H9 (cell line): ENCODE results near the gene CASP4. TPM values are rescaled to one million over a fixed set of nuclear protein-coding genes. Genes with fewer than 3 reads are reported as not detected.

Source experiments
- DNase-seq: peaks from one replicate; pipeline ENCODE4 v3.0.0-alpha.2; 2017
- H2AFZ ChIP-seq: one replicate; pipeline ENCODE4 v1.6.1; 2013; ENCODE audit warnings: mild to moderate bottlenecking, low read length, control low read depth, moderate library complexity
- H2AK5ac ChIP-seq: 2 replicates; pipeline ENCODE4 v1.6.1; 2013; ENCODE audit warnings: low read length, control low read depth, mixed read lengths; ENCODE audit not compliant: insufficient read length
- H2BK120ac ChIP-seq: one replicate; pipeline ENCODE4 v1.6.1; 2013; ENCODE audit warnings: low read depth, mild to moderate bottlenecking, low read length, control low read depth, inconsistent platforms; ENCODE audit not compliant: poor library complexity, severe bottlenecking
- H2BK12ac ChIP-seq: 2 replicates; pipeline ENCODE4 v1.6.1; 2013; ENCODE audit warnings: low read length, control low read depth, mixed read lengths, low read depth; ENCODE audit not compliant: insufficient read length
- H2BK15ac ChIP-seq: 2 replicates; pipeline ENCODE4 v1.6.1; 2013; ENCODE audit warnings: low read depth, low read length, control low read depth
- H2BK20ac ChIP-seq: one replicate; pipeline ENCODE4 v1.6.1; 2013; ENCODE audit warnings: low read depth, mild to moderate bottlenecking, low read length, control low read depth, inconsistent platforms; ENCODE audit not compliant: poor library complexity, severe bottlenecking
- H2BK5ac ChIP-seq: 2 replicates; pipeline ENCODE4 v1.6.1; 2013; ENCODE audit warnings: low read length, control low read depth, mixed read lengths; ENCODE audit not compliant: insufficient read length
- H3K14ac ChIP-seq: 2 replicates; pipeline ENCODE4 v1.6.1; 2013; ENCODE audit warnings: low read length, control low read depth; ENCODE audit not compliant: insufficient read depth
- H3K18ac ChIP-seq: 2 replicates; pipeline ENCODE4 v1.6.1; 2013; ENCODE audit warnings: low read depth, mild to moderate bottlenecking, mixed read lengths, low read length, control low read depth; ENCODE audit not compliant: insufficient read length
- H3K23ac ChIP-seq: 2 replicates; pipeline ENCODE4 v1.6.1; 2013; ENCODE audit warnings: low read length, control low read depth, mixed read lengths, low read depth; ENCODE audit not compliant: insufficient read length
- H3K23me2 ChIP-seq: 2 replicates; pipeline ENCODE4 v1.6.1; 2013; ENCODE audit warnings: low read depth, mild to moderate bottlenecking, mixed read lengths, low read length, control low read depth; ENCODE audit not compliant: insufficient read length, poor library complexity, severe bottlenecking
- H3K27ac ChIP-seq: 2 replicates; pipeline ENCODE4 v1.5.1; 2013; ENCODE audit warnings: low read length, control low read depth, mixed read lengths, low read depth; ENCODE audit not compliant: insufficient read length
- H3K27me3 ChIP-seq: 2 replicates; pipeline ENCODE4 v1.6.1; 2013; ENCODE audit warnings: low read length, control low read depth, inconsistent platforms; ENCODE audit not compliant: insufficient read depth
- H3K4ac ChIP-seq: 2 replicates; pipeline ENCODE4 v1.6.1; 2013; ENCODE audit warnings: low read depth, mild to moderate bottlenecking, control low read depth, inconsistent platforms, low read length, moderate library complexity
- H3K4me1 ChIP-seq: 2 replicates; pipeline ENCODE4 v1.6.1; 2013; ENCODE audit warnings: low read length, control low read depth, inconsistent platforms; ENCODE audit not compliant: insufficient read depth
- H3K4me2 ChIP-seq: 2 replicates; pipeline ENCODE4 v1.6.1; 2013; ENCODE audit warnings: low read length, control low read depth, mixed read lengths; ENCODE audit not compliant: insufficient read length, insufficient read depth
- H3K56ac ChIP-seq: 2 replicates; pipeline ENCODE4 v1.6.1; 2013; ENCODE audit warnings: low read depth, mild to moderate bottlenecking, mixed read lengths, low read length, control low read depth; ENCODE audit not compliant: insufficient read length
- H3K79me1 ChIP-seq: 2 replicates; pipeline ENCODE4 v1.6.1; 2013; ENCODE audit warnings: low read depth, mild to moderate bottlenecking, moderate library complexity, low read length, control low read depth, inconsistent platforms; ENCODE audit not compliant: insufficient read depth, poor library complexity, severe bottlenecking
- H3K79me2 ChIP-seq: 2 replicates; pipeline ENCODE4 v1.6.1; 2013; ENCODE audit warnings: low read length, control low read depth, inconsistent platforms; ENCODE audit not compliant: insufficient read depth
- H3K9ac ChIP-seq: 2 replicates; pipeline ENCODE4 v1.6.1; 2013; ENCODE audit warnings: low read length, control low read depth, mixed read lengths; ENCODE audit not compliant: insufficient read length; ENCODE audit errors: extremely low read depth
- H3K9me3 ChIP-seq: one replicate; pipeline ENCODE4 v1.6.1; 2013; ENCODE audit warnings: low read depth, low read length, inconsistent platforms; ENCODE audit not compliant: control insufficient read depth
- H3T11ph ChIP-seq: one replicate; pipeline ENCODE4 v1.6.1; 2013; ENCODE audit warnings: mild to moderate bottlenecking, low read length, control low read depth, inconsistent platforms
- H4K20me1 ChIP-seq: one replicate; pipeline ENCODE4 v1.6.1; 2013; ENCODE audit not compliant: control insufficient read depth, insufficient read length, insufficient read depth
- H4K5ac ChIP-seq: 2 replicates; pipeline ENCODE4 v1.6.1; 2013; ENCODE audit warnings: low read depth, mild to moderate bottlenecking, mixed read lengths, low read length, control low read depth; ENCODE audit not compliant: insufficient read length
- H4K8ac ChIP-seq: replicated peaks from 2 replicates; pipeline ENCODE4 v1.6.1; 2013; ENCODE audit warnings: low read length, control low read depth, mixed read lengths, low read depth; ENCODE audit not compliant: insufficient read length
- H4K91ac ChIP-seq: 2 replicates; pipeline ENCODE4 v1.6.1; 2013; ENCODE audit warnings: low read depth, mild to moderate bottlenecking, moderate library complexity, mixed read lengths, low read length, control low read depth; ENCODE audit not compliant: insufficient read length
- H3K27ac Mint-ChIP-seq, 3 experiments: 2 replicates in 2 of 3; 3 replicates in 1 of 3; pipeline ENCODE4 v1.8.0; 2020 to 2021; ENCODE audit warnings: mixed read lengths in 3 of 3, mild to moderate bottlenecking in 1 of 3, moderate library complexity in 1 of 3
- H3K27me3 Mint-ChIP-seq: 2 replicates; pipeline ENCODE4 v1.8.0; 2021; ENCODE audit warnings: low read depth, mild to moderate bottlenecking, moderate library complexity, mixed read lengths
- H3K36me3 Mint-ChIP-seq, 3 experiments: 2 replicates in 2 of 3; 3 replicates in 1 of 3; pipeline ENCODE4 v1.8.0; 2020 to 2021; ENCODE audit warnings: low read depth in 3 of 3, mixed read lengths in 3 of 3; ENCODE audit not compliant: insufficient read depth in 1 of 3
- H3K4me1 Mint-ChIP-seq, 2 experiments: 2 replicates each; pipeline ENCODE4 v1.8.0; 2020; ENCODE audit warnings: mixed read lengths in 2 of 2
- H3K4me3 Mint-ChIP-seq, 2 experiments: 2 replicates in 1 of 2; 3 replicates in 1 of 2; pipeline ENCODE4 v1.8.0; 2020 to 2021; ENCODE audit warnings: mild to moderate bottlenecking in 2 of 2, mixed read lengths in 2 of 2, moderate library complexity in 1 of 2
- H3K9me3 Mint-ChIP-seq, 2 experiments: 2 replicates in 1 of 2; 3 replicates in 1 of 2; pipeline ENCODE4 v1.8.0; 2020; ENCODE audit warnings: mild to moderate bottlenecking in 2 of 2, mixed read lengths in 2 of 2, moderate library complexity in 1 of 2
- CTCF ChIP-seq: fragments of 200-600 bp; sonication (generic); conservative IDR thresholded peaks from 3 replicates; pipeline ENCODE4 v1.8.0; 2021; ENCODE audit warnings: antibody characterized with exemption, mild to moderate bottlenecking
- WGBS: extraction: QIAGEN DNeasy Blood & Tissue Kit; methylation state at CpG from one replicate; pipeline ENCODE4 v1.1.7; 2013; ENCODE audit warnings: missing lambda C conversion rate, low lambda C conversion rate, mixed read lengths; ENCODE audit not compliant: insufficient read length; ENCODE audit errors: extremely low coverage; 5-methylcytosine and 5-hydroxymethylcytosine counted together
- total RNA-seq: library from RNA; stranded (reverse); gene quantifications from 2 replicates; pipeline ENCODE4 v1.2.1, GENCODE V29; 2021

The CASP4 gene
- total RNA-seq, 1 experiment from 2014 or later, result not detected

- Mint-ChIP-seq H3K27ac (no peak overlapping the region), H3K4me3 (no peak overlapping the region), H3K4me1 (0 out of 4 replicates have a peak, but pooled peaks cover 0 to 3% of the 10 kb centered on the region in 2 experiments), H3K9me3 (no peaks in the 10 kb centered on the region; a peak in 2 of 5 replicates), H3K36me3 (peaks cover 0 to 2% (median 0%) of the 10 kb centered on the region in 3 experiments; a peak in 3 of 7 replicates), H3K27me3 (no peaks in the 10 kb centered on the region)
- TF ChIP-seq CTCF, result no peak
- H3K4me1 ChIP-seq, result 0 out of 2 replicates have a peak, but pooled peaks cover 2% of the 10 kb centered on the region
- H3K23ac ChIP-seq, result no peak overlapping the region
- H3K79me2 ChIP-seq, result no peaks in the 10 kb centered on the region
- no peak overlapping the region for H2BK12ac ChIP-seq
- H3K9me3 ChIP-seq, result no peaks in the 10 kb centered on the region
- no peak overlapping the region for H3T11ph ChIP-seq
- no peak overlapping the region for H2BK120ac ChIP-seq
- no peak overlapping the region for H3K9ac ChIP-seq
- H3K14ac ChIP-seq, result no peak overlapping the region
- H3K4ac ChIP-seq, result no peak overlapping the region
- no peak overlapping the region for H4K91ac ChIP-seq
- no peak overlapping the region for H3K18ac ChIP-seq
- no peak overlapping the region for H2BK5ac ChIP-seq
- no peak overlapping the region for H2AK5ac ChIP-seq
- H2BK20ac ChIP-seq, result no peak overlapping the region
- H3K27me3 ChIP-seq, result no peaks in the 10 kb centered on the region
- no peaks in the 10 kb centered on the region for H4K20me1 ChIP-seq
- DNase-seq, result no peak
- H3K23me2 ChIP-seq, result no peaks in the 10 kb centered on the region
- H3K79me1 ChIP-seq, result no peaks in the 10 kb centered on the region
- H4K8ac ChIP-seq, result no peak overlapping the region
- no peak overlapping the region for H3K27ac ChIP-seq
- H2BK15ac ChIP-seq, result no peak overlapping the region
- no CpG with 5 or more reads among the region's 3 CpGs for WGBS
- no peak overlapping the region for H3K56ac ChIP-seq
- H2AFZ ChIP-seq, result no peak overlapping the region
- H4K5ac ChIP-seq, result no peak overlapping the region
- no peak overlapping the region for H3K4me2 ChIP-seq
Measured at GRCh38 chr11:105004021-105004420, 35.6 kb upstream of the CASP4 start.
